Measurements from ENCODE around the gene PLCXD3.

DNA sequence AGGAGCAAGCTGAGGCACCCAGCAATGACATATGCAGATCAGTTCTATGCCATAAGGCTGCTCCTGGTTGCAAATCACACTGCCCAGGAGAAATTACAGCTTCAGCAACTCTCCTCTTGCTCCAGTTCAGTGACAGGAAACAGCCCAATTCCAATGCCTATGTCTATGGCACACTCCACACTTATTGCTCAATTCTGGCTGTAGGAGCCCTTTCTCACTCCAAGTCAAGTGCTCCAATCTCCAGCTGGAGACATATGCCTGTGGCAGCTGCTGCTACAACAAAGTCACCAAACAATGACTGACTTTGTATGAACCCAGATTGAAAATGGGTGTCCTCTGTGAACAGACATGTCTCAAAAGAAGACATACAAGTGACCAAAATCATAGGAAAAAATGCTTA lies 31.8 kb upstream of the PLCXD3 start:
- TF ChIP-seq EZH2 (IDR thresholded peaks at IDR 0.05; ENCODE audit: insufficient read depth, poor library complexity, severe bottlenecking), result no peak
- TF ChIP-seq EZH2phosphoT487 (IDR thresholded peaks at IDR 0.05; ENCODE audit: insufficient read depth, low read depth), result no peak

Data from GM23248 (cell line).